KMS-11 (cell line): Measurements from ENCODE around the gene TRIM24.
"Not testable (repeated sequence)": the region's sequence is repeated elsewhere in the genome, so short reads cannot be mapped to it uniquely, and the experiment has no call there.

ENCODE experiments used
- H2AFZ ChIP-seq: fragments of 200-600 bp; sonication (generic); 2 replicates; pipeline ENCODE4 v1.6.1; 2016; ENCODE audit warnings: antibody characterized with exemption, mixed run types, low read depth
- H3K27ac ChIP-seq: fragments of 200-600 bp; sonication (generic); 2 replicates; pipeline ENCODE4 v1.6.1; 2016; ENCODE audit warnings: mild to moderate bottlenecking, mixed run types
- H3K27me3 ChIP-seq: fragments of 200-600 bp; sonication (generic); 2 replicates; pipeline ENCODE4 v1.6.1; 2017; ENCODE audit warnings: mild to moderate bottlenecking, low read depth, mixed run types, moderate library complexity; ENCODE audit not compliant: insufficient read depth
- H3K36me3 ChIP-seq: fragments of 200-600 bp; sonication (generic); 2 replicates; pipeline ENCODE4 v1.6.1; 2017; ENCODE audit warnings: mild to moderate bottlenecking, mixed run types; ENCODE audit not compliant: insufficient read depth
- H3K4me1 ChIP-seq: fragments of 200-600 bp; sonication (generic); 2 replicates; pipeline ENCODE4 v1.6.1; 2016; ENCODE audit warnings: mild to moderate bottlenecking, low read depth, mixed run types; ENCODE audit not compliant: poor library complexity, severe bottlenecking
- H3K4me2 ChIP-seq: fragments of 200-600 bp; sonication (generic); 2 replicates; pipeline ENCODE4 v1.7.0; 2016; ENCODE audit warnings: mild to moderate bottlenecking, mixed run types
- H3K4me3 ChIP-seq: fragments of 200-600 bp; sonication (generic); IDR thresholded peaks from 2 replicates; pipeline ENCODE4 v1.6.1; 2017; ENCODE audit warnings: low read depth, low read length, mixed read lengths; ENCODE audit not compliant: insufficient read depth
- H3K79me2 ChIP-seq: fragments of 200-600 bp; sonication (generic); 2 replicates; pipeline ENCODE4 v1.6.1; 2016; ENCODE audit warnings: low read depth, mixed run types; ENCODE audit not compliant: insufficient read depth
- H3K9ac ChIP-seq: fragments of 200-600 bp; sonication (generic); 2 replicates; pipeline ENCODE4 v1.6.1; 2016; ENCODE audit warnings: mild to moderate bottlenecking, mixed run types
- H4K20me1 ChIP-seq: fragments of 200-600 bp; sonication (generic); 2 replicates; pipeline ENCODE4 v1.6.1; 2016; ENCODE audit warnings: mild to moderate bottlenecking, mixed run types; ENCODE audit not compliant: insufficient read depth
- TF ChIP-seq, protein P1 (sequence below): fragments of 200-600 bp; sonication (generic); conservative IDR thresholded peaks from 2 replicates; pipeline ENCODE4 v1.6.1; 2017; ENCODE audit warnings: low read depth, mild to moderate bottlenecking, antibody characterized with exemption, low read length, moderate library complexity, mixed read lengths

TRIM24 gene

GRCh38 chr7:138478499-138478908 is 18.4 kb downstream of the TRIM24 start:
- peak overlapping the region; percentile 78 for H3K4me2 ChIP-seq
- H4K20me1 ChIP-seq, result peaks cover 20% of the 10 kb centered on the region
- H3K79me2 ChIP-seq, result peaks cover 96% of the 10 kb centered on the region
- no peak overlapping the region for H3K4me3 ChIP-seq
- no peaks in the 10 kb centered on the region for H3K27me3 ChIP-seq
- no peak overlapping the region for H2AFZ ChIP-seq
- no peak overlapping the region for H3K9ac ChIP-seq
- H3K36me3 ChIP-seq, result no peaks in the 10 kb centered on the region
- H3K27ac ChIP-seq, result peak overlapping the region; percentile 53
- TF ChIP-seq, protein P1, sequence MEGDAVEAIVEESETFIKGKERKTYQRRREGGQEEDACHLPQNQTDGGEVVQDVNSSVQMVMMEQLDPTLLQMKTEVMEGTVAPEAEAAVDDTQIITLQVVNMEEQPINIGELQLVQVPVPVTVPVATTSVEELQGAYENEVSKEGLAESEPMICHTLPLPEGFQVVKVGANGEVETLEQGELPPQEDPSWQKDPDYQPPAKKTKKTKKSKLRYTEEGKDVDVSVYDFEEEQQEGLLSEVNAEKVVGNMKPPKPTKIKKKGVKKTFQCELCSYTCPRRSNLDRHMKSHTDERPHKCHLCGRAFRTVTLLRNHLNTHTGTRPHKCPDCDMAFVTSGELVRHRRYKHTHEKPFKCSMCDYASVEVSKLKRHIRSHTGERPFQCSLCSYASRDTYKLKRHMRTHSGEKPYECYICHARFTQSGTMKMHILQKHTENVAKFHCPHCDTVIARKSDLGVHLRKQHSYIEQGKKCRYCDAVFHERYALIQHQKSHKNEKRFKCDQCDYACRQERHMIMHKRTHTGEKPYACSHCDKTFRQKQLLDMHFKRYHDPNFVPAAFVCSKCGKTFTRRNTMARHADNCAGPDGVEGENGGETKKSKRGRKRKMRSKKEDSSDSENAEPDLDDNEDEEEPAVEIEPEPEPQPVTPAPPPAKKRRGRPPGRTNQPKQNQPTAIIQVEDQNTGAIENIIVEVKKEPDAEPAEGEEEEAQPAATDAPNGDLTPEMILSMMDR, result no peak
- H3K4me1 ChIP-seq, result peaks cover 67% of the 10 kb centered on the region

DNA sequence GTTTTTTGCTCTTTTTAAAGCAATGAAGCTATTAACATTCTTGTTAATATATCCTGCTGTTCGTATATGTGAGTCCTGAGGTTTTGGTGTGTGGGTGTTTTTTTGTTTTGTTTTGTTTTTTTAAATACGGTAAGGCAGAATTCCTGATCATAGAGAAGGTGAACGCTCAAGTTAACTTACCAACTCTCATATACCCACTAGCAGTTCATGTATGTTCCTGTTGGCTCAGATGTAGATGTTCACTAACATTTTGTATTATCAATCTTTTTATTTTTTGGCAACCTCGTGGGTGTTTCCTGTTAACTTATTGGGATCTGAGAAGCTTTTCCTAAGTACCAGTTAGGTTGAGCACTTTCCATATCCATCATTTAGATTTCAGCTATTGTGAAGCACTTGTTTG is 20.5 kb downstream of the TRIM24 start:
- no peak overlapping the region for H3K27ac ChIP-seq

GRCh38 chr7:138481447-138482380 is 21.7 kb downstream of the TRIM24 start:
- Histone ChIP-seq H2AFZ (no peak overlapping the region), H4K20me1 (peaks cover 20% of the 10 kb centered on the region), H3K9ac (no peak overlapping the region), H3K36me3 (no peaks in the 10 kb centered on the region), H3K4me3 (no peak overlapping the region), H3K27me3 (no peaks in the 10 kb centered on the region), H3K79me2 (peaks cover 94% of the 10 kb centered on the region), H3K4me2 (no peak overlapping the region), H3K27ac (no peak overlapping the region), H3K4me1 (peaks cover 71% of the 10 kb centered on the region)
- TF ChIP-seq, protein P1, result no peak

More for the DNA sequence above, 20.5 kb downstream of the TRIM24 start:
- Histone ChIP-seq H4K20me1 (peaks cover 20% of the 10 kb centered on the region), H3K9ac (no peak overlapping the region), H3K4me1 (peaks cover 78% of the 10 kb centered on the region), H3K4me3 (no peak overlapping the region), H3K36me3 (no peaks in the 10 kb centered on the region), H3K4me2 (no peak overlapping the region), H2AFZ (no peak overlapping the region), H3K27me3 (no peaks in the 10 kb centered on the region), H3K79me2 (peaks cover 96% of the 10 kb centered on the region)
- TF ChIP-seq, protein P1, result no peak

GRCh38 chr7:138483531-138483930 is 23.5 kb downstream of the TRIM24 start:
- H3K27me3 ChIP-seq, result no peaks in the 10 kb centered on the region
- H3K4me1 ChIP-seq, result peaks cover 53% of the 10 kb centered on the region
- H3K4me3 ChIP-seq, result no peak overlapping the region
- H3K36me3 ChIP-seq, result no peaks in the 10 kb centered on the region
- no peak overlapping the region for H3K4me2 ChIP-seq
- no peak overlapping the region for H3K9ac ChIP-seq
- H4K20me1 ChIP-seq, result peaks cover 7% of the 10 kb centered on the region
- TF ChIP-seq, protein P1, result no peak
- H2AFZ ChIP-seq, result no peak overlapping the region
- H3K79me2 ChIP-seq, result peaks cover 96% of the 10 kb centered on the region
- no peak overlapping the region for H3K27ac ChIP-seq

DNA sequence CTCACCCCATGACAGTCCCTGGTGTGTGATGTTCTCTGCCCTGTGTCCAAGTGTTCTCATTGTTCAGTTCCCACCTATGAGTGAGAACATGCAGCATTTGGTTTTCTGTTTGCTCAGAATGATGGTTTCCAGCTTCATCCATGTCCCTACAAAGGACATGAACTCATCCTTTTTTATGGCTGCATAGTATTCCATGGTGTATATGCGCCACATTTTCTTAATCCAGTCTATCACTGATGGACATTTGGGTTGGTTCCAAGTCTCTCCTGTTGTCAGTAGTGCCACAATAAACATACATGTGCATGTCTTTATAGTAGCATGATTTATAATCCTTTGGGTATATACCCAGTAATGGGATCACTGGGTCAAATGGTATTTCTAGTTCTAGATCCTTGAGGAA is 25.4 kb downstream of the TRIM24 start:
- H3K4me2 ChIP-seq, H3K27ac ChIP-seq, H3K9ac ChIP-seq, H4K20me1 ChIP-seq, H3K36me3 ChIP-seq, H2AFZ ChIP-seq, H3K4me3 ChIP-seq, H3K27me3 ChIP-seq: not testable (repeated sequence)
- H3K4me1 ChIP-seq, result peaks cover 33% of the 10 kb centered on the region
- peaks cover 95% of the 10 kb centered on the region for H3K79me2 ChIP-seq

GRCh38 chr7:138489139-138489538 is 29.1 kb downstream of the TRIM24 start:
- H3K27ac ChIP-seq, H2AFZ ChIP-seq, H3K9ac ChIP-seq, H3K36me3 ChIP-seq, H4K20me1 ChIP-seq, H3K4me2 ChIP-seq, H3K27me3 ChIP-seq, H3K4me3 ChIP-seq: not testable (repeated sequence)
- Histone ChIP-seq H3K79me2 (peaks cover 85% of the 10 kb centered on the region), H3K4me1 (peaks cover 10% of the 10 kb centered on the region)
